ENCODE results near the gene GOSR1.

GRCh38 chr17:30526401-30526800, 49.2 kb downstream of the GOSR1 start:
- TF ChIP-seq, protein P1, sequence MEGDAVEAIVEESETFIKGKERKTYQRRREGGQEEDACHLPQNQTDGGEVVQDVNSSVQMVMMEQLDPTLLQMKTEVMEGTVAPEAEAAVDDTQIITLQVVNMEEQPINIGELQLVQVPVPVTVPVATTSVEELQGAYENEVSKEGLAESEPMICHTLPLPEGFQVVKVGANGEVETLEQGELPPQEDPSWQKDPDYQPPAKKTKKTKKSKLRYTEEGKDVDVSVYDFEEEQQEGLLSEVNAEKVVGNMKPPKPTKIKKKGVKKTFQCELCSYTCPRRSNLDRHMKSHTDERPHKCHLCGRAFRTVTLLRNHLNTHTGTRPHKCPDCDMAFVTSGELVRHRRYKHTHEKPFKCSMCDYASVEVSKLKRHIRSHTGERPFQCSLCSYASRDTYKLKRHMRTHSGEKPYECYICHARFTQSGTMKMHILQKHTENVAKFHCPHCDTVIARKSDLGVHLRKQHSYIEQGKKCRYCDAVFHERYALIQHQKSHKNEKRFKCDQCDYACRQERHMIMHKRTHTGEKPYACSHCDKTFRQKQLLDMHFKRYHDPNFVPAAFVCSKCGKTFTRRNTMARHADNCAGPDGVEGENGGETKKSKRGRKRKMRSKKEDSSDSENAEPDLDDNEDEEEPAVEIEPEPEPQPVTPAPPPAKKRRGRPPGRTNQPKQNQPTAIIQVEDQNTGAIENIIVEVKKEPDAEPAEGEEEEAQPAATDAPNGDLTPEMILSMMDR (IDR thresholded peaks at IDR 0.05; ENCODE audit: insufficient read depth, low read length, poor library complexity, severe bottlenecking), result no peak
- TF ChIP-seq EZH2phosphoT487 (conservative IDR thresholded peaks at IDR 0.05; ENCODE audit: low read length), result no peak
